Gastrocnemius medialis (tissue), 4 donors: ENCODE measurements around the gene OR4S1. TPM values are rescaled to one million over a fixed set of nuclear protein-coding genes. Genes with fewer than 3 reads are reported as not detected.
"Not testable (repeated sequence)": the region's sequence is repeated elsewhere in the genome, so short reads cannot be mapped to it uniquely, and the experiment has no call there.

Source experiments
- ATAC-seq, 2 donors: fragments of 150-250 bp; one replicate each; pipeline ENCODE4 v1.9.1; 2016
- DNase-seq, 2 donors: peaks; one replicate each; pipeline ENCODE4 v3.0.0-alpha.2; 2019
- H3K27ac ChIP-seq, 4 donors: fragments of 200-600 bp; sonication (generic); 1 replicate in 1 of 4; 2 replicates in 3 of 4; pipeline ENCODE4 v1.5.1; 2016 to 2018; ENCODE audit warnings: mild to moderate bottlenecking in 2 of 4, moderate library complexity in 1 of 4
- H3K27me3 ChIP-seq, 3 donors: fragments of 200-600 bp; sonication (generic) in 2 of 3; 1 replicate in 1 of 3; 2 replicates in 2 of 3; pipeline versions ENCODE4 v1.5.1 to v1.6.0; 2016 to 2019; ENCODE audit warnings: mild to moderate bottlenecking in 1 of 3, moderate library complexity in 1 of 3
- H3K36me3 ChIP-seq, 2 donors: fragments of 200-600 bp; sonication (generic) in 1 of 2; one replicate each; pipeline ENCODE4 v1.5.1; 2017 to 2018
- H3K4me1 ChIP-seq, 2 donors: fragments of 200-600 bp; sonication (generic) in 1 of 2; one replicate each; pipeline ENCODE4 v1.5.1; 2016 to 2017; ENCODE audit warnings: mild to moderate bottlenecking in 2 of 2
- H3K4me3 ChIP-seq, 4 donors: fragments of 200-600 bp; sonication (generic) in 3 of 4; 1 replicate in 1 of 4; 2 replicates in 3 of 4; pipeline ENCODE4 v1.5.1; 2016 to 2019; ENCODE audit warnings: mild to moderate bottlenecking in 2 of 4
- H3K9me3 ChIP-seq, 3 donors: fragments of 200-600 bp; sonication (generic) in 2 of 3; 1 replicate in 1 of 3; 2 replicates in 2 of 3; pipeline ENCODE4 v1.5.1; 2016 to 2019
- CTCF ChIP-seq, 5 experiments: fragments of 450-650 bp in 3 of 5; fragments of 200-600 bp in 2 of 5; sonication (generic) in 2 of 5; IDR thresholded peaks in 4 of 5; conservative IDR thresholded peaks in 1 of 5; 1 replicate in 4 of 5; 2 replicates in 1 of 5; pipeline ENCODE4 v1.5.1; 2016 to 2019; ENCODE audit warnings: antibody characterized with exemption in 5 of 5, mild to moderate bottlenecking in 3 of 5, moderate library complexity in 3 of 5
- POLR2A ChIP-seq, 2 donors: fragments of 450-650 bp; IDR thresholded peaks; one replicate each; pipeline ENCODE4 v1.6.1; 2017; ENCODE audit warnings: antibody characterized with exemption in 2 of 2, mild to moderate bottlenecking in 2 of 2, moderate library complexity in 2 of 2
- in situ Hi-C, 4 donors: fragments of 200-750 bp; cut with MboI; loops; one replicate each; pipeline versions ENCODE4 v1.15.0 to v1.8.0; 2017; ENCODE audit warnings: low sequenced_read_pairs in 4 of 4
- intact Hi-C: fragments of 100-400 bp; cut with DNase I; formaldehyde crosslinking; loops from one replicate; pipeline ENCODE4 v1.15.1; 2023; ENCODE audit warnings: low total_unique reads
- total RNA-seq, 4 donors: library from RNA; depleted of rRNA; stranded (reverse); fragments of >200 nt; gene quantifications; one replicate each; pipeline versions ENCODE4 v1.1.0 to v1.2.3, GENCODE V29; 2016

The OR4S1 gene
- total RNA-seq, 4 donors from 2014 or later, result not detected

GRCh38 chr11:48307760-48308386 is 1.9 kb downstream of the OR4S1 start:
- Histone ChIP-seq H3K27me3 (no peaks in the 10 kb centered on the region), H3K9me3 (no peaks in the 10 kb centered on the region), H3K36me3 (no peaks in the 10 kb centered on the region), H3K4me1 (no peaks in the 10 kb centered on the region), H3K27ac (no peak overlapping the region), H3K4me3 (no peak overlapping the region)
- DNase-seq (no peak), ATAC-seq (no peak)
- intact Hi-C loops, result no loop called here
- TF ChIP-seq POLR2A (IDR thresholded peaks at IDR 0.05), result no peak
- peak in 2 of 5 experiments; percentile 16 to 38 for TF ChIP-seq CTCF (IDR thresholded peaks at IDR 0.05 in 4 of 5, conservative IDR thresholded peaks at IDR 0.05 in 1 of 5)
- in situ Hi-C loops, result no loop called here

- in situ Hi-C loops, H3K4me3 ChIP-seq, H3K27me3 ChIP-seq, H3K4me1 ChIP-seq, DNase-seq, H3K9me3 ChIP-seq, intact Hi-C loops, ATAC-seq, H3K36me3 ChIP-seq, H3K27ac ChIP-seq: not testable (repeated sequence)
These were observed 7.6 kb downstream of the OR4S1 start for GRCh38 chr11:48313590-48313989.

- DNase-seq, in situ Hi-C loops, intact Hi-C loops: not testable (repeated sequence)
These were observed 13.8 kb downstream of the OR4S1 start for GRCh38 chr11:48319813-48320212.

GRCh38 chr11:48324620-48325019 is 18.6 kb downstream of the OR4S1 start, which contains the start of gene OR4C3:
OR4C3 (plus strand) TSS chr11:48324920; CDS start chr11:48325022, 102 bp downstream.
- H3K27me3 ChIP-seq, intact Hi-C loops: not testable (repeated sequence)

More at GRCh38 chr11:48319813-48320212, 13.8 kb downstream of the OR4S1 start:
- H3K4me3 ChIP-seq, H3K27me3 ChIP-seq, H3K36me3 ChIP-seq, H3K27ac ChIP-seq, H3K9me3 ChIP-seq, H3K4me1 ChIP-seq, ATAC-seq: not testable (repeated sequence)

GRCh38 chr11:48341466-48341865 is 35.4 kb downstream of the OR4S1 start:
- no peak overlapping the region for H3K27ac ChIP-seq
- no peaks in the 10 kb centered on the region for H3K36me3 ChIP-seq
- H3K4me3 ChIP-seq, result no peak overlapping the region
- DNase-seq, result no peak
- TF ChIP-seq CTCF (IDR thresholded peaks at IDR 0.05 in 4 of 5, conservative IDR thresholded peaks at IDR 0.05 in 1 of 5) (no peak), POLR2A (IDR thresholded peaks at IDR 0.05) (no peak)
- H3K4me1 ChIP-seq, result no peaks in the 10 kb centered on the region
- intact Hi-C loops, result no loop called here
- in situ Hi-C loops, result no loop called here
- no peak for ATAC-seq
- no peaks in the 10 kb centered on the region for H3K27me3 ChIP-seq
- H3K9me3 ChIP-seq, result no peaks in the 10 kb centered on the region

More at GRCh38 chr11:48324620-48325019, 18.6 kb downstream of the OR4S1 start, which contains the start of gene OR4C3:
- H3K9me3 ChIP-seq, ATAC-seq, H3K27ac ChIP-seq, in situ Hi-C loops, H3K4me3 ChIP-seq, DNase-seq, H3K36me3 ChIP-seq, H3K4me1 ChIP-seq: not testable (repeated sequence)

- H3K27ac ChIP-seq, H3K4me3 ChIP-seq, H3K27me3 ChIP-seq, DNase-seq, intact Hi-C loops, ATAC-seq, H3K9me3 ChIP-seq, H3K36me3 ChIP-seq, in situ Hi-C loops, H3K4me1 ChIP-seq: not testable (repeated sequence)
These were observed 36.5 kb downstream of the OR4S1 start for GRCh38 chr11:48342505-48342904.

- H3K9me3 ChIP-seq, H3K36me3 ChIP-seq, DNase-seq, in situ Hi-C loops, H3K4me1 ChIP-seq, ATAC-seq, H3K27ac ChIP-seq, intact Hi-C loops, H3K4me3 ChIP-seq, H3K27me3 ChIP-seq: not testable (repeated sequence)
These were observed 40.3 kb downstream of the OR4S1 start for GRCh38 chr11:48346286-48346685.
